A549 (cell line): ENCODE data around the gene EPS8L2. TPM values are rescaled to one million over a fixed set of nuclear protein-coding genes. Genes with fewer than 3 reads are reported as not detected.

Experiments
- ATAC-seq, 2 experiments: fragments of 200-7000 bp in 1 of 2; fragments of >200 bp in 1 of 2; cut with Nextera tagmentation in 1 of 2; cut with Tn5 transposase in 1 of 2; 3 replicates each; pipeline versions ENCODE4 v1.8.0 to v1.9.1; 2018 to 2020; ENCODE audit warnings: mild to moderate bottlenecking in 1 of 2, moderate library complexity in 1 of 2
- CTCF ChIA-PET: fragments of 300-600 bp; sonication (Branson Sonifier 250); formaldehyde crosslinking; extraction: SDS; loops from one replicate; lab custom pipeline; 2021; ENCODE audit warnings: antibody characterized with exemption, inconsistent platforms; lab: Yijun Ruan, JAX
- POLR2A ChIA-PET: fragments of 350-600 bp; formaldehyde crosslinking; extraction: SDS; loops from one replicate; lab custom pipeline; 2021; ENCODE audit warnings: antibody characterized with exemption, inconsistent platforms; lab: Yijun Ruan, JAX
- DNase-seq, 2 experiments: peaks; one replicate each; pipeline versions ENCODE4 v3.0.0 to v3.0.0-alpha.2; 2011 to 2016; ENCODE audit warnings: low read depth in 1 of 2, low spot score in 1 of 2
- FAIRE-seq: peaks from 2 replicates; lab custom pipeline; 2011; peaks lifted over from hg19 to GRCh38; lab: Jason Lieb, UNC
- H3K27ac ChIP-seq, 2 experiments: fragments of >200 bp; sonication (Bioruptor Twin); formaldehyde crosslinking; 3 replicates each; pipeline ENCODE4 v1.5.1; 2016 to 2017
- H3K4me1 ChIP-seq: fragments of >200 bp; sonication (Bioruptor Twin); formaldehyde crosslinking; 3 replicates; pipeline ENCODE4 v1.6.1; 2016
- H3K4me2 ChIP-seq: fragments of >200 bp; sonication (Bioruptor Twin); formaldehyde crosslinking; 3 replicates; pipeline ENCODE4 v1.6.1; 2016
- H3K4me3 ChIP-seq: fragments of >200 bp; sonication (Bioruptor Twin); formaldehyde crosslinking; 3 replicates; pipeline ENCODE4 v1.5.1; 2016
- H3K9me3 ChIP-seq: fragments of >200 bp; sonication (Bioruptor Twin); formaldehyde crosslinking; 3 replicates; pipeline ENCODE4 v1.6.1; 2016
- BHLHE40 ChIP-seq: IDR thresholded peaks from 2 replicates; pipeline ENCODE4 v1.6.1; 2012; ENCODE audit warnings: low read depth, low read length, inconsistent platforms
- CBX2 ChIP-seq: fragments of 200-600 bp; sonication (generic); IDR thresholded peaks from 2 replicates; pipeline ENCODE4 v1.6.1; 2016; ENCODE audit warnings: low read depth, mild to moderate bottlenecking, borderline replicate concordance
- CHD4 ChIP-seq: fragments of 200-600 bp; sonication (generic); IDR thresholded peaks from 2 replicates; pipeline ENCODE4 v1.6.1; 2016; ENCODE audit warnings: antibody characterized with exemption, mild to moderate bottlenecking, borderline replicate concordance
- E2F6 ChIP-seq: IDR thresholded peaks from 2 replicates; pipeline ENCODE4 v1.6.1; 2012; ENCODE audit warnings: low read depth, borderline replicate concordance
- EHMT2 ChIP-seq: fragments of 200-600 bp; sonication (generic); IDR thresholded peaks from 2 replicates; pipeline ENCODE4 v1.6.1; 2016; ENCODE audit warnings: antibody characterized with exemption, low read depth, mild to moderate bottlenecking, moderate library complexity
- ELK1 ChIP-seq: fragments of 150-350 bp; IDR thresholded peaks from 2 replicates; pipeline ENCODE4 v1.6.1; 2014; ENCODE audit warnings: low read depth, mild to moderate bottlenecking, low read length
- ESRRA ChIP-seq: fragments of 150-350 bp; IDR thresholded peaks from 2 replicates; pipeline ENCODE4 v1.6.1; 2014; ENCODE audit warnings: mild to moderate bottlenecking, low read length, borderline replicate concordance
- FOSL2 ChIP-seq, 2 experiments: fragments of 450-650 bp in 1 of 2; fragments of >200 bp in 1 of 2; sonication (Bioruptor Twin) in 1 of 2; formaldehyde crosslinking; IDR thresholded peaks; 2 replicates each; pipeline versions ENCODE4 v1.5.0 to v1.6.1; 2016 to 2020; ENCODE audit warnings: mild to moderate bottlenecking in 1 of 2, moderate library complexity in 1 of 2
- HES2 ChIP-seq: fragments of >200 bp; sonication (Bioruptor Twin); formaldehyde crosslinking; IDR thresholded peaks from 2 replicates; pipeline ENCODE4 v1.6.1; 2016
- JUN ChIP-seq, 2 experiments: fragments of >200 bp; sonication (Bioruptor Twin); formaldehyde crosslinking; IDR thresholded peaks; 2 replicates in 1 of 2; 3 replicates in 1 of 2; pipeline ENCODE4 v1.6.1; 2016 to 2017
- KDM5A ChIP-seq: fragments of 200-600 bp; sonication (generic); IDR thresholded peaks from 2 replicates; pipeline ENCODE4 v1.6.1; 2016; ENCODE audit warnings: antibody characterized with exemption, mild to moderate bottlenecking
- MAFK ChIP-seq: fragments of 450-650 bp; IDR thresholded peaks from 2 replicates; pipeline ENCODE4 v1.6.1; 2014; ENCODE audit not compliant: partially characterized antibody
- NPAS2 ChIP-seq: fragments of 250-450 bp; sonication (Bioruptor Pico); IDR thresholded peaks from 2 replicates; pipeline ENCODE4 v1.8.0; 2022; ENCODE audit warnings: mild to moderate bottlenecking, moderate library complexity, borderline replicate concordance
- PBX3 ChIP-seq: IDR thresholded peaks from 2 replicates; pipeline ENCODE4 v1.6.1; 2012
- POLR2AphosphoS2 ChIP-seq: conservative IDR thresholded peaks from 2 replicates; pipeline ENCODE4 v1.6.1; 2012; ENCODE audit warnings: low read length, improper control_type of control experiment, inconsistent platforms
- ZFP36 ChIP-seq: fragments of 450-650 bp; IDR thresholded peaks from 2 replicates; pipeline ENCODE4 v1.6.1; 2014; ENCODE audit warnings: borderline replicate concordance; ENCODE audit not compliant: partially characterized antibody
- ZNF302 ChIP-seq: fragments of 250-450 bp; sonication (Bioruptor Pico); IDR thresholded peaks from 2 replicates; pipeline ENCODE4 v1.9.0; 2021; ENCODE audit warnings: inconsistent platforms, mild to moderate bottlenecking, moderate library complexity
- WGBS: methylation state at CpG from one replicate; pipeline ENCODE4 v1.1.6; 2017; ENCODE audit errors: missing lambda C conversion rate; 5-methylcytosine and 5-hydroxymethylcytosine counted together
- polyA plus RNA-seq, 4 experiments: library from polyadenylated mRNA; depleted of rRNA in 3 of 4; stranded (reverse); fragments of >200 nt; fragmentation: RNase III in 1 of 4; extraction: RNeasy Plus Mini Kit Qiagen cat#74134 plus additional on column Dnase treatment in 1 of 4; gene quantifications; 2 replicates in 3 of 4; 3 replicates in 1 of 4; pipeline ENCODE4 v1.2.3, GENCODE V29; 2011 to 2017

Gene EPS8L2
- polyA plus RNA-seq, 2 of the 4 experiments (the other 2 are of a cell fraction): 60.7 to 154 TPM

GRCh38 chr11:763073-763463 lies 57.0 kb downstream of the EPS8L2 start:
- Histone ChIP-seq H3K4me2 (peak overlapping the region; percentile 45; the same call in 2 of the 3 replicates), H3K4me3 (no peak overlapping the region), H3K9me3 (no peaks in the 10 kb centered on the region), H3K27ac (peak overlapping the region; percentile 61 to 81; a peak in 5 of 6 replicates), H3K4me1 (peaks cover 29% of the 10 kb centered on the region)
- POLR2A ChIA-PET: interaction anchor here (0.6 to 2.1 kb wide), 2 partner anchors 9 to 17 kb away, joined by 3 to 5 read pairs; no protein-coding TSS in a partner anchor
- DNase-seq: no peak
- CTCF ChIA-PET: interaction anchor here (0.7 to 5.4 kb wide), 8 partner anchors 8 to 101 kb away, joined by 3 to 32 read pairs (median 6); partner anchors contain the start of genes TALDO1 and TMEM80
- no peak for FAIRE-seq
- no peak for ATAC-seq
- TF ChIP-seq HES2 (no peak), ELK1 (no peak), PBX3 (no peak), EHMT2 (no peak), KDM5A (no peak), MAFK (no peak), ESRRA (no peak), ZNF302 (CRISPR knock-in tag) (no peak), CHD4 (no peak), ZFP36 (no peak), JUN (IDR thresholded peaks at IDR 0.05) (no peak), FOSL2 (IDR thresholded peaks at IDR 0.05) (no peak), FOSL2 (CRISPR knock-in tag; IDR thresholded peaks at IDR 0.05) (no peak), POLR2AphosphoS2 (no peak)
- WGBS: 77% methylated on average over 4 of the region's 24 CpGs

GRCh38 chr11:763549-764321 lies 57.7 kb downstream of the EPS8L2 start:
- no peak for FAIRE-seq

More at GRCh38 chr11:763549-764321, 57.7 kb downstream of the EPS8L2 start:
- peak; percentile 0 to 2; a peak in 1 of 6 replicates for ATAC-seq
- POLR2A ChIA-PET: interaction anchor here (0.6 to 2.1 kb wide), 3 partner anchors 9 to 63 kb away, joined by 3 to 5 read pairs (median 4); no protein-coding TSS in a partner anchor
- peak in 1 of 2 experiments; percentile 15; a peak in 2 of 5 replicates for TF ChIP-seq JUN (IDR thresholded peaks at IDR 0.05)
- TF ChIP-seq E2F6: no peak
- no peak for TF ChIP-seq NPAS2 (CRISPR knock-in tag)
- TF ChIP-seq HES2: no peak
- no peak for TF ChIP-seq CBX2
- no peak for TF ChIP-seq BHLHE40
- DNase-seq: no peak
- Histone ChIP-seq H3K4me1 (peaks cover 29% of the 10 kb centered on the region), H3K9me3 (no peaks in the 10 kb centered on the region), H3K4me3 (no peak overlapping the region), H3K27ac (peak overlapping the region in 1 of 2 experiments; percentile 81; a peak in 3 of 6 replicates), H3K4me2 (no peak overlapping the region)
- CTCF ChIA-PET: interaction anchor here (0.7 to 5.4 kb wide), 12 partner anchors 9 to 209 kb away, joined by 3 to 44 read pairs (median 6); partner anchors contain the start of genes GATD1, TALDO1 and TMEM80
- WGBS: 91% methylated on average over 20 of the region's 22 CpGs
